Breast epithelium (tissue), 4 donors: ENCODE data around the gene LMNA. TPM values are rescaled to one million over a fixed set of nuclear protein-coding genes. Genes with fewer than 3 reads are reported as not detected.
"Not testable (repeated sequence)": the region's sequence is repeated elsewhere in the genome, so short reads cannot be mapped to it uniquely, and the experiment has no call there.

Experiments
- DNase-seq, 2 donors: peaks; one replicate each; pipeline ENCODE4 v3.0.0-alpha.2; 2019; ENCODE audit warnings: low spot score in 2 of 2
- H3K27ac ChIP-seq, 2 donors: fragments of 200-600 bp; sonication (generic) in 1 of 2; one replicate each; pipeline ENCODE4 v1.5.1; 2016 to 2019; ENCODE audit warnings: mild to moderate bottlenecking in 1 of 2
- H3K27me3 ChIP-seq, 2 donors: fragments of 200-600 bp; sonication (generic) in 1 of 2; one replicate each; pipeline versions ENCODE4 v1.5.1 to v1.6.0; 2017 to 2019; ENCODE audit warnings: control low read depth in 1 of 2, mild to moderate bottlenecking in 1 of 2
- H3K36me3 ChIP-seq: fragments of 200-600 bp; one replicate; pipeline ENCODE4 v1.5.1; 2019
- H3K4me1 ChIP-seq, 2 donors: fragments of 200-600 bp; sonication (generic); one replicate each; pipeline ENCODE4 v1.5.1; 2016 to 2019; ENCODE audit warnings: control low read depth in 1 of 2
- H3K4me3 ChIP-seq, 3 donors: fragments of 200-600 bp; sonication (generic); 1 replicate in 2 of 3; 2 replicates in 1 of 3; pipeline ENCODE4 v1.5.1; 2016 to 2019; ENCODE audit warnings: mild to moderate bottlenecking in 3 of 3, moderate library complexity in 2 of 3
- H3K9me3 ChIP-seq, 2 donors: fragments of 200-600 bp; sonication (generic) in 1 of 2; one replicate each; pipeline ENCODE4 v1.5.1; 2016 to 2019; ENCODE audit warnings: control low read depth in 1 of 2
- CTCF ChIP-seq, 3 donors: fragments of 450-650 bp; IDR thresholded peaks; one replicate each; pipeline ENCODE4 v1.5.1; 2016 to 2017; ENCODE audit warnings: antibody characterized with exemption in 3 of 3, mild to moderate bottlenecking in 3 of 3, moderate library complexity in 3 of 3
- POLR2A ChIP-seq: fragments of 450-650 bp; IDR thresholded peaks from one replicate; pipeline ENCODE4 v1.6.1; 2016; ENCODE audit warnings: antibody characterized with exemption, mild to moderate bottlenecking, moderate library complexity
- POLR2AphosphoS5 ChIP-seq, 3 donors: sonication (generic); formaldehyde crosslinking; IDR thresholded peaks; one replicate each; pipeline ENCODE4 v1.6.1; 2017; ENCODE audit warnings: antibody characterized with exemption in 3 of 3
- intact Hi-C: fragments of 100-400 bp; cut with DNase I; formaldehyde crosslinking; loops from one replicate; pipeline ENCODE4 v1.15.1; 2023; ENCODE audit warnings: low total_unique reads
- total RNA-seq, 3 donors: library from RNA; depleted of rRNA; stranded (reverse); fragments of >200 nt; gene quantifications; one replicate each; pipeline ENCODE4 v1.1.0, GENCODE V29; 2016

LMNA gene
- total RNA-seq, 3 donors from 2014 or later = 292 to 367 (median 319) TPM

GRCh38 chr1:156123356-156124196 is 9.1 kb downstream of the LMNA start:
- peaks cover 37 to 88% of the 10 kb centered on the region in 2 donors for H3K4me1 ChIP-seq
- DNase-seq = peak; percentile 96 to 99
- TF ChIP-seq CTCF (IDR thresholded peaks at IDR 0.05) (peak in 2 of 3 donors; percentile 4 to 29), POLR2A (peak; percentile 35), POLR2AphosphoS5 (IDR thresholded peaks at IDR 0.05) (peak; percentile 74 to 84 (median 80))

GRCh38 chr1:156124557-156125483 is 10.3 kb downstream of the LMNA start:
- no peaks in the 10 kb centered on the region for H3K36me3 ChIP-seq
- DNase-seq = peak in 1 of 2 donors; percentile 70
- H3K4me1 ChIP-seq = peaks cover 49 to 85% of the 10 kb centered on the region in 2 donors
- peak overlapping the region; percentile 94 to 98 for H3K27ac ChIP-seq
- H3K27me3 ChIP-seq = no peaks in the 10 kb centered on the region
- TF ChIP-seq POLR2AphosphoS5 (IDR thresholded peaks at IDR 0.05) = peak in 1 of 3 donors; percentile 75
- no peak for TF ChIP-seq CTCF (IDR thresholded peaks at IDR 0.05)
- H3K9me3 ChIP-seq = no peaks in the 10 kb centered on the region
- H3K4me3 ChIP-seq = peak overlapping the region; percentile 46 to 98 (median 57)
- intact Hi-C loops = no loop called here

More at GRCh38 chr1:156123356-156124196, 9.1 kb downstream of the LMNA start:
- Histone ChIP-seq H3K36me3 (no peaks in the 10 kb centered on the region), H3K4me3 (peak overlapping the region; percentile 46 to 98 (median 57)), H3K27me3 (no peaks in the 10 kb centered on the region), H3K27ac (peak overlapping the region; percentile 94 to 98), H3K9me3 (no peaks in the 10 kb centered on the region)
- intact Hi-C loops = no loop called here

DNA sequence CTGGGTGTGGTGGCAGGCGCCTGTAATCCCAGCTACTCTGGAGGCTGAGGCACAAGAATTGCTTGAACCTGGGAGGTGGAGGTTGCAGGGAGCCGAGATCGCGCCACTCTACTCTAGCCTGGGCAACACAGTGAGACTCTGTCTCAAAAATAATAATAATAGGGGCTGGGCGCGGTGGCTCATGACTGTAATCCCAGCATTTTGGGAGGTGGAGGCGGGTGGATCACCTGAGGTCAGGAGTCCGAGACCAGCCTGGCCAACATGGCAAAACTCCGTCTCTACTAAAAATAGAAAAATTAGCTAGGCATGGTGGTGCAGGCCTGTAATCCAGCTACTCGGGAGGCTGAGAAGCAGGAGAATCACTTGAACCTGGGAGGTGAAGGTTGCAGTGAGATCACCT is 11.0 kb downstream of the LMNA start:
- H3K9me3 ChIP-seq, H3K27me3 ChIP-seq, DNase-seq, intact Hi-C loops, H3K36me3 ChIP-seq: not testable (repeated sequence)
- H3K4me1 ChIP-seq = peaks cover 51 to 83% of the 10 kb centered on the region in 2 donors
- peak overlapping the region in 2 of 3 donors; percentile 57 to 98 for H3K4me3 ChIP-seq
- peak overlapping the region; percentile 94 to 98 for H3K27ac ChIP-seq

- peak; percentile 70 to 79 (median 76) for TF ChIP-seq POLR2AphosphoS5 (IDR thresholded peaks at IDR 0.05)
- peak in 1 of 3 donors; percentile 37 for TF ChIP-seq CTCF (IDR thresholded peaks at IDR 0.05)
- TF ChIP-seq POLR2A = no peak
- Histone ChIP-seq H3K4me3 (peak overlapping the region; percentile 17 to 53 (median 25)), H3K27ac (peak overlapping the region; percentile 94 to 98), H3K9me3 (no peaks in the 10 kb centered on the region), H3K4me1 (peaks cover 51 to 83% of the 10 kb centered on the region in 2 donors), H3K27me3 (no peaks in the 10 kb centered on the region), H3K36me3 (no peaks in the 10 kb centered on the region)
- intact Hi-C loops = no loop called here
- DNase-seq = peak; percentile 85 to 87
Measured at GRCh38 chr1:156126043-156126629, 11.6 kb downstream of the LMNA start.
